PFSK-1 (cell line): ENCODE results near the gene KRTAP2-1.
"Not testable (repeated sequence)": the region's sequence is repeated elsewhere in the genome, so short reads cannot be mapped to it uniquely, and the experiment has no call there.

ENCODE experiments used
- FOXP2 ChIP-seq: optimal IDR thresholded peaks from 2 replicates; pipeline ENCODE3; 2011; ENCODE audit warnings: borderline replicate concordance, control low read depth, inconsistent platforms; ENCODE audit not compliant: insufficient read depth; ENCODE audit errors: extremely low read length, extremely low read depth
- POLR2AphosphoS5 ChIP-seq: IDR thresholded peaks from 2 replicates; pipeline ENCODE4 v1.6.1; 2012; ENCODE audit warnings: low read depth, mild to moderate bottlenecking, control low read depth, low read length, moderate library complexity
- SIN3A ChIP-seq: IDR thresholded peaks from 2 replicates; pipeline ENCODE4 v1.6.1; 2012; ENCODE audit warnings: mild to moderate bottlenecking, low read length, moderate library complexity, borderline replicate concordance; ENCODE audit not compliant: insufficient read depth
- TAF1 ChIP-seq: IDR thresholded peaks from 2 replicates; pipeline ENCODE4 v1.6.1; 2012; ENCODE audit warnings: low read length, control low read depth, borderline replicate concordance; ENCODE audit not compliant: insufficient read depth
- TF ChIP-seq, protein P1 (sequence below), 2 experiments: IDR thresholded peaks; 2 replicates each; pipeline versions ENCODE4 v1.6.1 to v1.8.0; 2011 to 2012; ENCODE audit warnings: low read depth in 2 of 2, low read length in 2 of 2, control low read depth in 1 of 2, inconsistent platforms in 1 of 2, mild to moderate bottlenecking in 1 of 2, moderate library complexity in 1 of 2; ENCODE audit not compliant: insufficient read depth in 1 of 2

The KRTAP2-1 gene

DNA sequence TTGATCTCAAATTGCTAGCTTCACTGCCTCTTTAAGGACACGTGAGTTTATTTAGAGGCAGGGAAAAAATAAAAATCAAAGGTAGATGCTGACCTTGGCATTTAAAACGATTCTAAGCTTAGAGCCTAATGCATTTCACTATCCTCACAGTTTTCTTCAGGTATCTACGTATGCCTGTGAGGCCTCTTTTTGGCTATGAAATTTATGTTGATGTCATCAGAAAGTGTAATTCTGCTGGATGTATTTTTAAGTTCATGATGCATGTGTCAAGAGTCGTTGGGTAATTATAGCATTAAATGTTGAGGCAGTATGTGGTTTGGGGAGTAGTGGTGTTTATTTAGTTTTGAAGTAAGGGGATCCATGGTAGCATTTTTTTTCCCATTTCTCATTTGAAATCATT lies 43.2 kb downstream of the KRTAP2-1 start:
- no peak for TF ChIP-seq FOXP2
- TF ChIP-seq, protein P1, sequence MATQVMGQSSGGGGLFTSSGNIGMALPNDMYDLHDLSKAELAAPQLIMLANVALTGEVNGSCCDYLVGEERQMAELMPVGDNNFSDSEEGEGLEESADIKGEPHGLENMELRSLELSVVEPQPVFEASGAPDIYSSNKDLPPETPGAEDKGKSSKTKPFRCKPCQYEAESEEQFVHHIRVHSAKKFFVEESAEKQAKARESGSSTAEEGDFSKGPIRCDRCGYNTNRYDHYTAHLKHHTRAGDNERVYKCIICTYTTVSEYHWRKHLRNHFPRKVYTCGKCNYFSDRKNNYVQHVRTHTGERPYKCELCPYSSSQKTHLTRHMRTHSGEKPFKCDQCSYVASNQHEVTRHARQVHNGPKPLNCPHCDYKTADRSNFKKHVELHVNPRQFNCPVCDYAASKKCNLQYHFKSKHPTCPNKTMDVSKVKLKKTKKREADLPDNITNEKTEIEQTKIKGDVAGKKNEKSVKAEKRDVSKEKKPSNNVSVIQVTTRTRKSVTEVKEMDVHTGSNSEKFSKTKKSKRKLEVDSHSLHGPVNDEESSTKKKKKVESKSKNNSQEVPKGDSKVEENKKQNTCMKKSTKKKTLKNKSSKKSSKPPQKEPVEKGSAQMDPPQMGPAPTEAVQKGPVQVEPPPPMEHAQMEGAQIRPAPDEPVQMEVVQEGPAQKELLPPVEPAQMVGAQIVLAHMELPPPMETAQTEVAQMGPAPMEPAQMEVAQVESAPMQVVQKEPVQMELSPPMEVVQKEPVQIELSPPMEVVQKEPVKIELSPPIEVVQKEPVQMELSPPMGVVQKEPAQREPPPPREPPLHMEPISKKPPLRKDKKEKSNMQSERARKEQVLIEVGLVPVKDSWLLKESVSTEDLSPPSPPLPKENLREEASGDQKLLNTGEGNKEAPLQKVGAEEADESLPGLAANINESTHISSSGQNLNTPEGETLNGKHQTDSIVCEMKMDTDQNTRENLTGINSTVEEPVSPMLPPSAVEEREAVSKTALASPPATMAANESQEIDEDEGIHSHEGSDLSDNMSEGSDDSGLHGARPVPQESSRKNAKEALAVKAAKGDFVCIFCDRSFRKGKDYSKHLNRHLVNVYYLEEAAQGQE (IDR thresholded peaks at IDR 0.05; ENCODE audit: insufficient read depth in 1 of 2, low read depth in 2 of 2, low read length in 2 of 2): no peak
- TF ChIP-seq TAF1: no peak
- TF ChIP-seq POLR2AphosphoS5: no peak
- TF ChIP-seq SIN3A: no peak

DNA sequence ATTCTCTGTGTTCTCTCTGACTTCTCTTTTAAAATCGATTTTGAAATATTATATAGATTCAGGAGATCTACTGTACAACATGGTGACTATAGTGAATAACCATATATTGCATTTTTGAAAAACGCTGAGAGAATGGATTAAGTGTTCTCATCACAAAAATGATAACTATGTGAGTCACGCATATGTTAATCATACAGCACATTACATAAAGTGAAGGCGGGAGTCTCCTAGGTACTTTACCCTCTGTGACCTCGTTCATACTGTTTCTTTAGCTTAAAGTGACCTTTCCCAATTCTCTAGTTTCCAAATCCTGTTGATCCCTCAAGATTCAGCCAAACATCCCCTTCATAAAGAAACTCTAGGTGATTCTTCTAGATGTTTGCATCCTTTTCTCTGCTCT lies 44.3 kb downstream of the KRTAP2-1 start:
- TF ChIP-seq SIN3A (no peak), POLR2AphosphoS5 (no peak), TAF1 (no peak), FOXP2 (no peak)
- TF ChIP-seq, protein P1 (IDR thresholded peaks at IDR 0.05; ENCODE audit: insufficient read depth in 1 of 2, low read depth in 2 of 2, low read length in 2 of 2): no peak

DNA sequence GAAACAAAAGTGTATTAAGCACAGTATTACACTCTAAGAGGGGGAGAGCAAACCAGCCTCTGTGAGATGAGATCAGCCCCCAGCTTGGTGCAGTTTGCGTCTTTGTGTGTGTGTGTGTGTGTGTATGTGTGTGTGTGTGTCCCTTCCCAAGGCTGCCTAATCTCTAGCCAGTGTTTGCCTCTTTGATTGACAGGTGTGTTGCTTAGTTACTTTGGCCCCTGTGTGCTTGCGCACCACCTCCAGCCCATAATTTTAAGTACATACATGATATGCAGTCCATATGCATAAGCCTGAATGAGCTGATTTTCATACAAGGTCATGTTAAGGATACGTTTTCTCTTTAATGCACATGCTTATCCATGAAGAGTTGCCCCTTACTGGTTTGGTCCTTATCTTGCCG lies 45.3 kb downstream of the KRTAP2-1 start:
- TF ChIP-seq POLR2AphosphoS5: no peak
- no peak for TF ChIP-seq FOXP2
- no peak for TF ChIP-seq TAF1
- TF ChIP-seq, protein P1 (IDR thresholded peaks at IDR 0.05; ENCODE audit: insufficient read depth in 1 of 2, low read depth in 2 of 2, low read length in 2 of 2): no peak
- TF ChIP-seq SIN3A: no peak

DNA sequence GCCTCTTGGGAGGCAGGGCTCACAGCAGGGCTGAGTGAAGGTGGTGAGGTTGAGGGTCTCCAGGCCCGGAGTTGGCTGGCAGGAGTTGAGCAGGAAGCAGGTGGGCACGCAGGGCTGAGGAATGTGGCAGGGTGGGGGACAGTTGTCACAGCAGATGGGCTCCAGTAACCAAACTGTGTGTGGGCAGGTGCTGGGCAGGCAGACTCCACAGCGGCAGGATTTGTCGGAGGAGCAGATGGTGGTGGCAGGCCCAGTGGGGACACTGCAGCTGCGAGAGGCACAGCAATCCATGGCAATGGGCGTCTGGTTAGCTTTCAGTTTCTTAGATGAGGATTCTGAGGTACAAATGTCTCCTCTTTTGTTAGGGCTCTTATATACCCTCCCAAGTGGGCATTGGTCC lies 47.6 kb downstream of the KRTAP2-1 start, which contains the start of gene KRTAP3-2:
KRTAP3-2 (minus strand) TSS at position 344 of the 400 bp plus-strand sequence; CDS start at position 291, 53 bp downstream.
- not testable (repeated sequence) for TF ChIP-seq SIN3A, TAF1, POLR2AphosphoS5

DNA sequence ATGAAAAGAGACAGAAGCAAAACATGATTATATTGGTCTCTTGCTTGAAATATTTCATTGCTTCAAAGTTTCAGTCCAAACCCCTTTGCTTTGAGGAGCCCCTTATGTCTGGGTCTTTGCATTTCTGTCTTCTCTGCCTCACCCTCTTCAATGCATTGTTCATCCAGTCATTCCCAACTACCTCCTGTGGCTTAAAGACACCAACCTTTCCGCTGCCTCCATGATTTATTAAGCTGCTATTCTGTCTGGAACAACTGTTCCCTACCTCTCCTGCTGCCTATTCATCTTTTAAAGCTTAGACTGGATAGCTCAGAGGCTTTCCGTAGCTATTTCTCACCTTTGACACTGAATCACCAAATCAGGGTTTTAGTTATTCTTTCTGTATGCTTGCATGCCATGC lies 49.8 kb downstream of the KRTAP2-1 start:
- TF ChIP-seq POLR2AphosphoS5 (no peak), FOXP2 (no peak), TAF1 (no peak), SIN3A (no peak)
- TF ChIP-seq, protein P1 (IDR thresholded peaks at IDR 0.05; ENCODE audit: insufficient read depth in 1 of 2, low read depth in 2 of 2, low read length in 2 of 2): no peak
